Myometrial cell (primary cell): ENCODE data around the gene EXTL1. TPM values are rescaled to one million over a fixed set of nuclear protein-coding genes. Genes with fewer than 3 reads are reported as not detected.

Experiments used
- total RNA-seq: library from RNA; depleted of rRNA; stranded (reverse); fragments of >200 nt; gene quantifications from 2 replicates; pipeline ENCODE4 v1.2.3, GENCODE V29; 2015

EXTL1 gene, protein sequence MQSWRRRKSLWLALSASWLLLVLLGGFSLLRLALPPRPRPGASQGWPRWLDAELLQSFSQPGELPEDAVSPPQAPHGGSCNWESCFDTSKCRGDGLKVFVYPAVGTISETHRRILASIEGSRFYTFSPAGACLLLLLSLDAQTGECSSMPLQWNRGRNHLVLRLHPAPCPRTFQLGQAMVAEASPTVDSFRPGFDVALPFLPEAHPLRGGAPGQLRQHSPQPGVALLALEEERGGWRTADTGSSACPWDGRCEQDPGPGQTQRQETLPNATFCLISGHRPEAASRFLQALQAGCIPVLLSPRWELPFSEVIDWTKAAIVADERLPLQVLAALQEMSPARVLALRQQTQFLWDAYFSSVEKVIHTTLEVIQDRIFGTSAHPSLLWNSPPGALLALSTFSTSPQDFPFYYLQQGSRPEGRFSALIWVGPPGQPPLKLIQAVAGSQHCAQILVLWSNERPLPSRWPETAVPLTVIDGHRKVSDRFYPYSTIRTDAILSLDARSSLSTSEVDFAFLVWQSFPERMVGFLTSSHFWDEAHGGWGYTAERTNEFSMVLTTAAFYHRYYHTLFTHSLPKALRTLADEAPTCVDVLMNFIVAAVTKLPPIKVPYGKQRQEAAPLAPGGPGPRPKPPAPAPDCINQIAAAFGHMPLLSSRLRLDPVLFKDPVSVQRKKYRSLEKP
- 4.3 and 26.5 TPM in 2 replicates for total RNA-seq

DNA sequence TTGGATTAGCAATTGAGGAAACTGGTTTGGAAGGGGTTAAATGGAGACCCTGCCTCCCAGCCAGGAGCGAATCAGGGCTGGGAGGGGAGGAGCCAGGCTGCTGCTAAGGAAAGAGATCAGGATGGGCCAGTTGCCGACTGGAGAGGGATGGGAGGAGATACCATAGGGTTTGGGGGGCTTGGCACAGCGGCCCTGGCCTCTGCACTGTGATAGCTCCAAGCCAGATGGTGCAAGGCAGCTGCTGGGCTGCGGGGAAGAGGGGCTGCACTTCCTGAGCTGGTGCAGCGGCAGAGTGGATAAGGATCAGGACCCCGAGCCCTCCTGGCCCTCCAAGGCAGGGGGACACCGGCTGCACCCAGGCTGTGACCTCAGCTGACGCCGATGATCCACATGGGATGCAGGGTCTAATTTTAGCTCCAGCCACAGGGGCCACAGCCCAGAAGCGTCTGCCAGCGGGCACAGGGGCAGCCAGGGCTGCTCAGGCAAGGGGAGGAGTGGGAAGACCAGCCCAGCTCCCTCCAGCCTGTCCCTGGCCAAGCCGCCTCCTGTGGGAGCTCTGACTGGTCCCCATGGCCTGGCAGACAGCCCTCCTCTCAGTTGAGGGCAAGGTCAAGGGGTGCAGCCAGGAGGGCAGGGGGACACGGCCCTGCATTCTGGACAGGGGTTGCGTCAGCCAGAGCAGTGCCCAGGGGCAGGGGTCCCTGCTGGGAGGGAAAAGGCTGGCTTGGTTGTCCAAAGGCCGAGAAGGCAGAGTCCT, at the start of gene EXTL1:
EXTL1 (plus strand) TSS at position 129 of the 757 bp plus-strand sequence. CDS start 872 bp downstream, outside the sequence.

DNA sequence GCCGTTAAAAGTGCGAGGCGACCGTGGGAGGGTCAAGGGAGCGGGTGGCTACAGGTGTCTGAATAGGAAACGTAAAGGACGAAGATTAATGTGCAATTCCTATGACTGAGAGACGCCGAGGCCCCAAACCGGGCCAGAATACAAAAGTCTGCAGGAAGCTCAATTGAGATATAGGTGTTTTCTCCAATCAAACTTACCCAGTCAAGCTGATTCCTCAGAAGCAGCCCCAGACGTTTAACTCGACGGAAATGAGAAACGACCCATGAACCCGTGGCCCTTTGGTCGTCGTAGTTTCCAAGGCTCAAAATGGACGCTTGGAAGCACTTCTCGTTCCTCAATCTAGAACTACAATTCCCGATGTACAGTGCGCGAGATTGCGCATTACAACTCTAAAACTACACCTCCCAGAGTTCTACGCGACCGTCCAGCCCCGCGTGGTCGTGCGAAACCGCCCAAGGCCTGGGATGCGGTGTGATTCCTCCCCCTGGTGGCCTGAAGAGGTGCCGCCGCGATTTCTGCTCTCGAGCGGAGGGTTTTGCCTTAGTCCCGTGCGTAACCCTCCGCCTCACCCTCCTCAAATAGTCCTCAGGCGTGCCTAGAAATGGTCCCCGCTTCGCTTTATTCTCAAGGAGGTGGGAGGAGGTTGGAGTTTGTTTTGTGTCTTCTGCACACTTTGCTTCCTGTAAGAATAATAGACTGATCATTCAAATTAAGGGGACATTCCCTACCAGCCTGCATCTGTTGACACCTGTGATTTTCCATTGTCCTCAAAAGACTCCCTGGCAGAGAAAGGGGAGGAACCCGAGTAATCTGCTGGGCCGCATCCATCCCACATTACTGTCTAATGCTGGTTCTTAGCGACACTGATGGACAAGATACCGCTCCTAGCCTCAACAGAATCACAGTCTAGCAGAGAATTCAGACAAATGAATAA, 23.5 kb upstream of the EXTL1 start, which contains the start of gene PAFAH2:
PAFAH2 (minus strand) TSS at position 236 of the 934 bp plus-strand sequence. CDS start 7,247 bp downstream, outside the sequence.

DNA sequence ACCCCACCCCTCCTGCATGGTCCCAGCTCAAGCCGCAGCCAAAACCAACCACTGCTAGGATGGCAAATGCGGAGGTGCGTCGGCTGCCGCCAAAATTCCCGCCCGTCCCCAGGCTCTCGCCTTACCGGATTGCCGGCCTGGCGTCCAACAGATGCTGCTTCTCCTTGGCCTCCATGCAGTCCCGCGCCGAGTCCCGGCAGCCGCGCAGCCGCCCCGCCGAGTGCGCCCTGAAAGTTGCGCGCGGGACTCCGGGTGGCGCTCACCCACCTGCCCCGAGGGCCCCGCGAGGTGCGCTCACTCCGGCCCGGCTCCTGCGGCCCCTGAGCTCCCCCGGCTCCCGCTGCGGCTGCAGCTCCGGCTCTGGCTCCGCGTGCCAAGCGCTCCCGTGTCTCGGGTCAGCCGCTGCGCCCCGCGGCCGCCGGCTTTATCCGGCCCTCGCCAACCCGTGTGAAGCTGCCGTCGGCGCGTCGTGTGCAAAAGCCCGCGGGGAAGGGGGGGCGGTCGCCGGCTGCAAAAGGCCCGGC, 24.2 kb downstream of the EXTL1 start, which contains the start of gene SLC30A2:
SLC30A2 (minus strand) TSS at position 397 of the 524 bp plus-strand sequence; CDS start at position 175, 222 bp downstream.

DNA sequence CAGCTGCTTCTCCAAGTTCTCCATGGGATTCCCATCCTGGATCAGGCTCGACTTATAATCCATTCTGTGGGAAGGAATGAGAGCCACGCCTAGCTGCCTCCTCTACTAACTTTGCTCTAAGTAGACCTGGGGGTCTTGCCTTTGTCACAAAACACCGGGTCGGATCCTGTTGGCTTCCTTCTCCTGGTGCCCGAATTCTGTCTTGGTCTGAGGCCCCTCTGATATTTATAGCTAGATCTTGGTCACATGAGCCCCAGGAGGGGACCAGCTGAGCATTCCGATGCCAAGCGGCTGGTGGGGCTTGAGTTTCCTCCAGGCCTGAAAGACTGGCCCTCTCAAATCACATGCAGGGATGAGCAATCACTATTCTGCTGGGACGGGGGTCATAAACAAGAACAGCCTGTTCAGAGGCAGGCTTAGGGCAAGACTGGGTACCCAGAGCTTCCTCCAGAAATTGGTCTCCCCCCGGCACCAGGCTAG, 45.9 kb downstream of the EXTL1 start, which contains the start of gene TRIM63:
TRIM63 (minus strand) TSS at position 199 of the 480 bp plus-strand sequence; CDS start at position 63, 136 bp downstream.

Other genes with a start within 250 kb of the EXTL1 start
- gene SELENON, start 221.6 kb upstream of the EXTL1 start, total RNA-seq = 45.4 and 53.0 TPM in 2 replicates
- gene MTFR1L, start 201.8 kb upstream of the EXTL1 start, total RNA-seq = 46.8 and 53.6 TPM in 2 replicates
- 1.6 and 2.3 TPM in 2 replicates for gene AUNIP, start 162.3 kb upstream of the EXTL1 start, total RNA-seq
- 20.6 and 25.9 TPM in 2 replicates for gene PAQR7, start 146.1 kb upstream of the EXTL1 start, total RNA-seq
- gene STMN1, start 115.4 kb upstream of the EXTL1 start, total RNA-seq = 105 and 121 TPM in 2 replicates
- 11.9 and 15.3 TPM in 2 replicates for gene PAFAH2, start 23.7 kb upstream of the EXTL1 start, total RNA-seq
- gene SLC30A2, start 24.3 kb downstream of the EXTL1 start, total RNA-seq = not detected in 2 replicates
- gene TRIM63, start 45.9 kb downstream of the EXTL1 start, total RNA-seq = not detected in 2 replicates
- 2.6 and 3.2 TPM in 2 replicates for gene PDIK1L, start 90.0 kb downstream of the EXTL1 start, total RNA-seq
- gene FAM110D, start 137.3 kb downstream of the EXTL1 start, total RNA-seq = not detected in 2 replicates
- not detected in 2 replicates for gene C1orf232, start 147.2 kb downstream of the EXTL1 start, total RNA-seq
- 26.4 and 32.3 TPM in 2 replicates for gene ZNF593, start 148.1 kb downstream of the EXTL1 start, total RNA-seq
- gene ZNF593OS, start 150.1 kb downstream of the EXTL1 start, total RNA-seq = 0.29 TPM in 1 of 2 replicates, not detected in the other
- not detected in 2 replicates for gene CNKSR1, start 155.7 kb downstream of the EXTL1 start, total RNA-seq
- not detected in 2 replicates for gene CATSPER4, start 168.8 kb downstream of the EXTL1 start, total RNA-seq
- gene CEP85, start 212.4 kb downstream of the EXTL1 start, total RNA-seq = 8.7 and 8.9 TPM in 2 replicates